GM10266 (cell line): ENCODE measurements around the gene NCOA1.
"Not testable (repeated sequence)": the region's sequence is repeated elsewhere in the genome, so short reads cannot be mapped to it uniquely, and the experiment has no call there.

ENCODE experiments used
- DNase-seq: peaks from one replicate; pipeline ENCODE4 v3.0.0; 2012; ENCODE audit errors: extremely low spot score
- CTCF ChIP-seq: IDR thresholded peaks from 2 replicates; pipeline ENCODE4 v1.5.1; 2012; ENCODE audit warnings: mild to moderate bottlenecking, low read depth; ENCODE audit not compliant: control insufficient read depth, insufficient read depth; ENCODE audit errors: missing control alignments

Gene NCOA1

GRCh38 chr2:24672589-24672988 is 181.5 kb downstream of the NCOA1 start:
- no peak for TF ChIP-seq CTCF
- DNase-seq = no peak

GRCh38 chr2:24675338-24675737 is 184.3 kb downstream of the NCOA1 start:
- TF ChIP-seq CTCF = no peak
- DNase-seq = no peak

DNA sequence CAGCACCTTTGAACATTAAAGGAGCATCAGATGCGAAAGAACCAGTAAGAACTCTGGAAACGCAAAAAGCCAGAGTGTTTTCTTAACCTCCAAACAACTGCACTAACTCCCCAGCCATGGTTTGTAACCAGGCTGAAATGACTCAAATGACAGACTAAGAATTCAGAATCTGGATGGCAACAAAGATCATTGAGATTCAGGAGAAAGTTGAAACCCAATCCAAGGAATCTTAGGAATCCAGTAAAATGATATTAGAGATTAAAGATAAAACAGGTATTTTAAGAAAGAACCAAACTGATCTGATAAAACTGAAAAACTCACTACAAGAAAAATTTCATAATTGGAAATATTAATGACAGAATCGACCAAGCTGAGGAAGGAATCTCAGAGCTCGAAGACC is 185.4 kb downstream of the NCOA1 start:
- no peak for TF ChIP-seq CTCF
- DNase-seq = no peak

- DNase-seq = not testable (repeated sequence)
Measured at GRCh38 chr2:24678066-24678465, 187.0 kb downstream of the NCOA1 start.

DNA sequence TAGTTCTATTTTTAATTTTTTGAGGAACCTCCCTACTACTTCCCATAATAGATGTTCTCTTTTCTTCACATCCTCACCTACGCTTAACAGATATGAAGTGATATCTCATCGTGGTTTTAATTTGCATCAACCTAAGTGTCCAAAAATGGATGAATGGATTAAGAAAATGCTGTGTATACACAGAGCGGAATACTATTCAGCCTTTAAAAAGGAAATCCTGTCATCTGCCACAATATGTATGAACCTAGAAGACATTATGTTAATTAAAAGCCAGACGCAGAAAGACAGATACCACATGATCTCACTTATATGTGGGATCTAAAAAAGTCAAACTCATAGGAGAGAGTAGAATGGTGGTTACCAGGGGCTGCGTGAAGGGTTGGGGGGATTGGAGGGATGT is 189.1 kb downstream of the NCOA1 start:
- DNase-seq = no peak
- no peak for TF ChIP-seq CTCF

DNA sequence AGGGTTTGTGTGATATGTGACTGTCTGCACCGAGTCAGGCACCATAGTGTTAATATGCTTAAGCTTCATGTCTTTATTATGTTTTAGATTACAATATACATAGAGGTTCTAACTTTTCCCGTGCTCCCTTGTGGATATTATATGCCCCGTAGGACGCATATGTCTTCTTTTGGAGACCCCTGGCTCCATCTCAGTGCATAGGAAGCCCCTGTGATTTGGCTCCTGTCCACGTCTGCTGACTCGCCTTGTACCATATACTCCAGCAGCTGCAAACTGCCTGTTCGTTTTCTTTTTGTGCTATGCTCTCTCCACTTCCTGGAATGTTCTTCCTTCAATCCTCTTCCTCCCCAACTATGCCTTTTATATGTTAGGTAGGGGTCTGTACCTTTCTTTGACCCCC is 191.2 kb downstream of the NCOA1 start:
- no peak for DNase-seq
- no peak for TF ChIP-seq CTCF

DNA sequence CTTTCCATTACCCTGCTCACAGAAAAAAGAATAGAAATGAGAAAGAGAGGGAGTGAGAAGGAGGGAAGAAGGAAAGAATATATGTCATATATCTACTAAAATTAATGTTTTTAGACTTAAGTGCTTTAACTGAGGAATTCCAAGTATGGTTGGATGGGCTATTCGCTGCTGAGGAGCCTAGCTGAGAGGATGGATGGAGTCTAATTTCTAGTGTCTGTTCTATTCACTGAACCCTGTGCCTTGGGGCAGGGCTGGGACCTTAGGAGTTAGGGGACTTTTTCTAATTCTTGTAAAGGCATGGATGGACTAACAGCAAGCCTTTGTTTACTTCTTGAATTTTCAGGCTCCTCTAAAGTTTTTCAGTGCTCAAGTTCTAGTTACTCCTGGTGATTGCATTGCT is 192.4 kb downstream of the NCOA1 start:
- no peak for TF ChIP-seq CTCF
- no peak for DNase-seq

DNA sequence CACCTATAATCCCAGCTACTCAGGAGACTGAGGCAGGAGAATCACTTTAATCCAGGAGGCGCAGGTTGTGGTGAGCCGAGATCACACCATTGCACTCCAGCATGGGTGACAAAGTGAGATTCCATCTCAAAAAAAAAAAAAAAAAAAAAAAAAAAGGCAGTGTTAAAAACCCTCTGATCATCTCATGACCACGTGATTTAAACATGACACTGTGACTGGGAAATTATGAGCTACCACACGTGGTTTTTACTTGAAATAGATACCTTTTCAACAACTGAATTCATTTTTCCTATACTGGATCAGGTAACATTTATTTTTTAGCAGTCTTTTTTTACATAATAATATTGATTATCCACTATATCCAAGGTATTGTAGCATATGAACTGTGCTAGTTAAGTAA is 199.5 kb downstream of the NCOA1 start:
- TF ChIP-seq CTCF = no peak
- DNase-seq = no peak
